ENCODE measurements around the gene NCOA3.

NCOA3 gene

GRCh38 chr20:47606414-47606982 lies 104.8 kb downstream of the NCOA3 start:
- Mint-ChIP-seq H3K9me3 (no peaks in the 10 kb centered on the region), H3K4me3 (peak overlapping the region; percentile 1), H3K36me3 (peaks cover 44% of the 10 kb centered on the region), H3K4me1 (peaks cover 85% of the 10 kb centered on the region), H3K27me3 (no peaks in the 10 kb centered on the region), H3K27ac (peak overlapping the region; percentile 78)
- CTCF ChIA-PET = no interaction called here
- no peak for DNase-seq

- CTCF ChIA-PET = no interaction called here
- no peaks in the 10 kb centered on the region for H3K27me3 Mint-ChIP-seq
- H3K36me3 Mint-ChIP-seq = peaks cover 45% of the 10 kb centered on the region
- no peaks in the 10 kb centered on the region for H3K9me3 Mint-ChIP-seq
- H3K4me1 Mint-ChIP-seq = peaks cover 85% of the 10 kb centered on the region
- H3K27ac Mint-ChIP-seq = peak overlapping the region; percentile 78
- DNase-seq = no peak
- H3K4me3 Mint-ChIP-seq = peak overlapping the region; percentile 1
Observed at GRCh38 chr20:47606983-47607613, 105.4 kb downstream of the NCOA3 start.

GRCh38 chr20:47609001-47609400 lies 107.3 kb downstream of the NCOA3 start:
- no peak for DNase-seq
- Mint-ChIP-seq H3K27ac (peak overlapping the region; percentile 68), H3K4me3 (no peak overlapping the region), H3K36me3 (peaks cover 43% of the 10 kb centered on the region), H3K9me3 (no peaks in the 10 kb centered on the region), H3K27me3 (no peaks in the 10 kb centered on the region), H3K4me1 (peaks cover 78% of the 10 kb centered on the region)
- CTCF ChIA-PET = interaction anchor here (1.0 to 2.3 kb wide), 4 partner anchors 11 to 336 kb away, joined by 5 to 10 read pairs (median 6); no protein-coding TSS in a partner anchor

GRCh38 chr20:47610247-47610944 lies 108.7 kb downstream of the NCOA3 start:
- peak; percentile 75 for DNase-seq
- Mint-ChIP-seq H3K9me3 (no peaks in the 10 kb centered on the region), H3K27ac (peak overlapping the region; percentile 90), H3K27me3 (no peaks in the 10 kb centered on the region), H3K36me3 (peaks cover 46% of the 10 kb centered on the region), H3K4me3 (peak overlapping the region; percentile 40), H3K4me1 (peaks cover 67% of the 10 kb centered on the region)
- CTCF ChIA-PET = interaction anchor here (0.6 to 2.3 kb wide), 7 partner anchors 10 to 337 kb away, joined by 3 to 10 read pairs (median 4); no protein-coding TSS in a partner anchor

GRCh38 chr20:47610945-47611250 lies 109.2 kb downstream of the NCOA3 start:
- H3K4me1 Mint-ChIP-seq = peaks cover 65% of the 10 kb centered on the region
- no peak for DNase-seq
- peaks cover 41% of the 10 kb centered on the region for H3K36me3 Mint-ChIP-seq
- H3K4me3 Mint-ChIP-seq = peak overlapping the region; percentile 40
- no peaks in the 10 kb centered on the region for H3K27me3 Mint-ChIP-seq
- H3K9me3 Mint-ChIP-seq = no peaks in the 10 kb centered on the region
- H3K27ac Mint-ChIP-seq = peak overlapping the region; percentile 90
- CTCF ChIA-PET = interaction anchor here (0.6 to 2.3 kb wide), 6 partner anchors 10 to 338 kb away, joined by 3 to 10 read pairs (median 4); no protein-coding TSS in a partner anchor

- Mint-ChIP-seq H3K36me3 (peaks cover 35% of the 10 kb centered on the region), H3K9me3 (no peaks in the 10 kb centered on the region), H3K4me1 (peaks cover 59% of the 10 kb centered on the region), H3K27me3 (no peaks in the 10 kb centered on the region), H3K4me3 (no peak overlapping the region), H3K27ac (peak overlapping the region; percentile 19)
- no peak for DNase-seq
- CTCF ChIA-PET = interaction anchor here (0.9 to 1.4 kb wide), 2 partner anchors 9 to 226 kb away, joined by 3 read pairs; no protein-coding TSS in a partner anchor
Observed at GRCh38 chr20:47611785-47612184, 110.1 kb downstream of the NCOA3 start.

- Mint-ChIP-seq H3K27ac (no peak overlapping the region), H3K9me3 (no peaks in the 10 kb centered on the region), H3K4me3 (no peak overlapping the region), H3K36me3 (peaks cover 38% of the 10 kb centered on the region), H3K4me1 (peaks cover 57% of the 10 kb centered on the region), H3K27me3 (no peaks in the 10 kb centered on the region)
- CTCF ChIA-PET = interaction anchor here (0.9 to 1.4 kb wide), 2 partner anchors 8 to 227 kb away, joined by 3 read pairs; no protein-coding TSS in a partner anchor
- no peak for DNase-seq
Observed at GRCh38 chr20:47612670-47613069, 111.0 kb downstream of the NCOA3 start.

- no peak overlapping the region for H3K27ac Mint-ChIP-seq
- CTCF ChIA-PET = interaction anchor here (1.0 to 2.4 kb wide), 2 partner anchors 231 to 342 kb away, joined by 4 to 7 read pairs; no protein-coding TSS in a partner anchor
Observed at GRCh38 chr20:47614703-47615309, 113.1 kb downstream of the NCOA3 start.

GRCh38 chr20:47618479-47618878 lies 116.8 kb downstream of the NCOA3 start:
- H3K9me3 Mint-ChIP-seq = no peaks in the 10 kb centered on the region
- no peak overlapping the region for H3K27ac Mint-ChIP-seq
- DNase-seq = no peak
- peaks cover 30% of the 10 kb centered on the region for H3K4me1 Mint-ChIP-seq
- peaks cover 28% of the 10 kb centered on the region for H3K36me3 Mint-ChIP-seq
- CTCF ChIA-PET = interaction anchor here (4.2 kb wide), 1 partner anchor 236 kb away, joined by 68 read pairs; no protein-coding TSS in a partner anchor
- H3K4me3 Mint-ChIP-seq = no peak overlapping the region
- no peaks in the 10 kb centered on the region for H3K27me3 Mint-ChIP-seq

More at GRCh38 chr20:47614703-47615309, 113.1 kb downstream of the NCOA3 start:
- no peaks in the 10 kb centered on the region for H3K27me3 Mint-ChIP-seq
- H3K4me3 Mint-ChIP-seq = no peak overlapping the region
- H3K4me1 Mint-ChIP-seq = peaks cover 44% of the 10 kb centered on the region
- DNase-seq = no peak
- no peaks in the 10 kb centered on the region for H3K9me3 Mint-ChIP-seq
- peaks cover 33% of the 10 kb centered on the region for H3K36me3 Mint-ChIP-seq

GRCh38 chr20:47620808-47621805 lies 119.4 kb downstream of the NCOA3 start:
- Mint-ChIP-seq H3K9me3 (no peaks in the 10 kb centered on the region), H3K4me3 (no peak overlapping the region), H3K27me3 (no peaks in the 10 kb centered on the region), H3K4me1 (peaks cover 35% of the 10 kb centered on the region), H3K36me3 (peaks cover 36% of the 10 kb centered on the region), H3K27ac (no peak overlapping the region)
- CTCF ChIA-PET = interaction anchor here (0.6 to 4.2 kb wide), 23 partner anchors 9 to 347 kb away, joined by 3 to 68 read pairs (median 3); partner anchors contain the start of gene NCOA3
- DNase-seq = peak; percentile 29

GRCh38 chr20:47622118-47622665 lies 120.5 kb downstream of the NCOA3 start:
- Mint-ChIP-seq H3K4me3 (no peak overlapping the region), H3K9me3 (no peaks in the 10 kb centered on the region), H3K27me3 (no peaks in the 10 kb centered on the region), H3K36me3 (peaks cover 39% of the 10 kb centered on the region), H3K27ac (peak overlapping the region; percentile 64), H3K4me1 (peaks cover 29% of the 10 kb centered on the region)
- no peak for DNase-seq
- CTCF ChIA-PET = interaction anchor here (1.3 to 4.2 kb wide), 6 partner anchors 11 to 349 kb away, joined by 3 to 68 read pairs (median 11); partner anchors contain the start of gene NCOA3

GRCh38 chr20:47623206-47623605 lies 121.5 kb downstream of the NCOA3 start:
- Mint-ChIP-seq H3K27me3 (no peaks in the 10 kb centered on the region), H3K4me1 (peaks cover 23% of the 10 kb centered on the region), H3K4me3 (no peak overlapping the region), H3K9me3 (no peaks in the 10 kb centered on the region), H3K27ac (no peak overlapping the region), H3K36me3 (peaks cover 43% of the 10 kb centered on the region)
- CTCF ChIA-PET = interaction anchor here (0.7 to 1.8 kb wide), 8 partner anchors 9 to 426 kb away, joined by 3 to 14 read pairs (median 4); no protein-coding TSS in a partner anchor
- DNase-seq = no peak

- Mint-ChIP-seq H3K27me3 (no peaks in the 10 kb centered on the region), H3K36me3 (peaks cover 51% of the 10 kb centered on the region)
- CTCF ChIA-PET = interaction anchor here (1.2 kb wide), 1 partner anchor 9 kb away, joined by 3 read pairs; no protein-coding TSS in a partner anchor
Observed at GRCh38 chr20:47627540-47627939, 125.9 kb downstream of the NCOA3 start.

More at GRCh38 chr20:47627540-47627939, 125.9 kb downstream of the NCOA3 start:
- no peak for DNase-seq
- Mint-ChIP-seq H3K27ac (no peak overlapping the region), H3K9me3 (no peaks in the 10 kb centered on the region), H3K4me3 (no peak overlapping the region), H3K4me1 (peaks cover 10% of the 10 kb centered on the region)
